OCI-M2 (cell line): ENCODE measurements around the gene KCNK13.
"Not testable (repeated sequence)": the region's sequence is repeated elsewhere in the genome, so short reads cannot be mapped to it uniquely, and the experiment has no call there.

Experiments
- DNase-seq: peaks from one replicate; lab custom pipeline; 2025; ENCODE audit not compliant: unreplicated experiment; lab: John Stamatoyannopoulos, UW

KCNK13 gene

GRCh38 chr14:90191154-90191553, 129.4 kb downstream of the KCNK13 start:
- DNase-seq: no peak

GRCh38 chr14:90191585-90191984, 129.8 kb downstream of the KCNK13 start:
- no peak for DNase-seq

GRCh38 chr14:90193925-90194324, 132.1 kb downstream of the KCNK13 start:
- no peak for DNase-seq

- no peak for DNase-seq
Measured at GRCh38 chr14:90194706-90195105, 132.9 kb downstream of the KCNK13 start.

- no peak for DNase-seq
Measured at GRCh38 chr14:90198541-90199060, 136.8 kb downstream of the KCNK13 start.

- DNase-seq: not testable (repeated sequence)
Measured at GRCh38 chr14:90200546-90200945, 138.8 kb downstream of the KCNK13 start.

- DNase-seq: no peak
Measured at GRCh38 chr14:90201344-90201743, 139.6 kb downstream of the KCNK13 start.

GRCh38 chr14:90204516-90204915, 142.7 kb downstream of the KCNK13 start:
- DNase-seq: no peak

GRCh38 chr14:90213099-90213748, 151.4 kb downstream of the KCNK13 start:
- DNase-seq: no peak

GRCh38 chr14:90228478-90228877, 166.7 kb downstream of the KCNK13 start:
- no peak for DNase-seq

- not testable (repeated sequence) for DNase-seq
Measured at GRCh38 chr14:90229942-90230341, 168.1 kb downstream of the KCNK13 start.
